IPS-15b (cell line): Measurements from ENCODE around the gene H2AZ1.

ENCODE experiments used
- H3K27me3 ChIP-seq: one replicate; pipeline ENCODE4 v1.6.1; 2013; ENCODE audit warnings: low read length; ENCODE audit not compliant: control insufficient read depth, insufficient read depth
- H3K36me3 ChIP-seq: one replicate; pipeline ENCODE4 v1.6.1; 2013; ENCODE audit warnings: low read length; ENCODE audit not compliant: control insufficient read depth, insufficient read depth
- H3K4me1 ChIP-seq: one replicate; pipeline ENCODE4 v1.6.1; 2013; ENCODE audit warnings: mild to moderate bottlenecking, low read length; ENCODE audit not compliant: control insufficient read depth, insufficient read depth
- H3K4me3 ChIP-seq: one replicate; pipeline ENCODE4 v1.5.1; 2013; ENCODE audit warnings: low read depth, low read length
- H3K9ac ChIP-seq: one replicate; pipeline ENCODE4 v1.6.1; 2013; ENCODE audit warnings: low read depth, mild to moderate bottlenecking, low read length
- H3K9me3 ChIP-seq: one replicate; pipeline ENCODE4 v1.6.1; 2013; ENCODE audit warnings: mild to moderate bottlenecking, low read length; ENCODE audit not compliant: control insufficient read depth, insufficient read depth

Gene H2AZ1

DNA sequence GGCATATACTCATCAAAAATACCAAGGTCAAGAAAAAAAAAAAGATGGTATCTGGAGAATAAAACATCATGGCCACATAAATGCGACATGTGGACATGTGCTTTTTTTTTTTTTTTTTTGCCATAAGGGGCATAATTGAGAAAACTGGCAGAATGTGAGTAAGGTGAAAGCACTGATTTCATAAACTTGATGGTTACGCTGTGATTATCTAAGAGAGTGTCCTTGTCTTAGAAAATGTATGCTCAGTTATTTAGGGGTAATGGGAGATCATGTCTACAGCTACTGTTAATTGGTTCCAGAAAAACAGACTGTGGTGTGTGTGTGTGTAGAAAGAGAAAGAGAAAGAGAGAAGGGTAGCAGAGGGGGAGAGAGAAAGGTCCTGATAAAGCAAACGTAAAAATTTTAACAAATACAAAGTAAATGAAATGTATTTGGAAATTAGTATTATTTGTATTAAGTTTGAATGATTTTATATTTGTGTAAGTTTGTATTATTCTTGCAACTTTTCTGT, 11.8 kb downstream of the H2AZ1 start:
- no peaks in the 10 kb centered on the region for H3K36me3 ChIP-seq
- H3K27me3 ChIP-seq = no peaks in the 10 kb centered on the region

GRCh38 chr4:99934891-99935290, 15.2 kb downstream of the H2AZ1 start:
- H3K4me1 ChIP-seq = no peaks in the 10 kb centered on the region
- no peaks in the 10 kb centered on the region for H3K27me3 ChIP-seq
- no peaks in the 10 kb centered on the region for H3K9me3 ChIP-seq
- no peaks in the 10 kb centered on the region for H3K36me3 ChIP-seq
- H3K9ac ChIP-seq = no peak overlapping the region
- no peak overlapping the region for H3K4me3 ChIP-seq

More for the DNA sequence above, 11.8 kb downstream of the H2AZ1 start:
- Histone ChIP-seq H3K9me3 (no peaks in the 10 kb centered on the region), H3K4me3 (no peak overlapping the region), H3K4me1 (no peaks in the 10 kb centered on the region), H3K9ac (no peak overlapping the region)

DNA sequence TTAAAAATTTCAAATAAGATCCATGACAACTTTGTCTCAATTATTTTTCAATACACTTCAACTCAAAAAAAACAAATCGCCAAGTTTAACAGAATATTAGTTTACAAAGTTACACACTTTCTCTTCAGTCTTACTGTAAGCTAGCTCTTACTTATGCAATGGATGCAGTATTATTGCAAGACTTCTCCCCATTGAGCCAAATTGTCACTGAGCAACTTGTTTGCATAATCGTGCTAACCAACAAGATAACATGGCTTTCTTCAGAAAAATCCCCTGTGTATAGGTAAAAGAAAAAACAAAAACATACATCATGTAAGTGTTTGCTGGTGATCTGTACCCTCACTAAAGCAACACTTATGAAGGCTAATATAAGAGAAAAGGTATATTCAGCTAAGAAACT, 22.5 kb downstream of the H2AZ1 start:
- Histone ChIP-seq H3K9ac (no peak overlapping the region), H3K9me3 (no peaks in the 10 kb centered on the region), H3K4me3 (no peak overlapping the region), H3K27me3 (no peaks in the 10 kb centered on the region), H3K36me3 (no peaks in the 10 kb centered on the region), H3K4me1 (no peaks in the 10 kb centered on the region)

GRCh38 chr4:99921174-99921573, 28.9 kb downstream of the H2AZ1 start:
- H3K4me1 ChIP-seq = no peaks in the 10 kb centered on the region
- H3K9ac ChIP-seq = no peak overlapping the region
- no peaks in the 10 kb centered on the region for H3K9me3 ChIP-seq
- H3K36me3 ChIP-seq = no peaks in the 10 kb centered on the region
- no peak overlapping the region for H3K4me3 ChIP-seq
- no peaks in the 10 kb centered on the region for H3K27me3 ChIP-seq

DNA sequence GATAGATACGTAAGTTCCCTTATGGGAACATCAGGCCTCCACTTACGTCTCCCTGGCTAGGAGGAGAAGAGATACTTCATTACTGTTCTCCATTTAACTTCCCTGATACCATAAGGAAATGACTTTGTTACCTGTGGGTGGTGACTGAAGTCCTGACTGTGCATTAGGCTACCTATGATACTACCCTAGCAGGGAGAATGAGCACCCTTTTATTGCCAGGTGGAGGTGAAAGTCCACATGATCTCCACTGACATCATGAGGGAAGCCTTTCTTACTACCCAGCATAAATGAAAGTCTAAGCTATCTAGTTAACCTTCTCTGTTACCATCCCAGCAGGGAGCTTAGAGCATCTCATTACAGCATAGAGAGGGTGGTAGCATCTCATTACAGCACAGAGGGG, 31.4 kb downstream of the H2AZ1 start:
- Histone ChIP-seq H3K27me3 (no peaks in the 10 kb centered on the region), H3K9ac (no peak overlapping the region), H3K36me3 (no peaks in the 10 kb centered on the region), H3K4me3 (no peak overlapping the region), H3K4me1 (no peaks in the 10 kb centered on the region), H3K9me3 (no peaks in the 10 kb centered on the region)

- no peak overlapping the region for H3K4me3 ChIP-seq
- H3K27me3 ChIP-seq = no peaks in the 10 kb centered on the region
- H3K9ac ChIP-seq = no peak overlapping the region
- H3K36me3 ChIP-seq = no peaks in the 10 kb centered on the region
- H3K9me3 ChIP-seq = no peaks in the 10 kb centered on the region
- no peaks in the 10 kb centered on the region for H3K4me1 ChIP-seq
Measured at GRCh38 chr4:99917575-99917974, 32.5 kb downstream of the H2AZ1 start.

DNA sequence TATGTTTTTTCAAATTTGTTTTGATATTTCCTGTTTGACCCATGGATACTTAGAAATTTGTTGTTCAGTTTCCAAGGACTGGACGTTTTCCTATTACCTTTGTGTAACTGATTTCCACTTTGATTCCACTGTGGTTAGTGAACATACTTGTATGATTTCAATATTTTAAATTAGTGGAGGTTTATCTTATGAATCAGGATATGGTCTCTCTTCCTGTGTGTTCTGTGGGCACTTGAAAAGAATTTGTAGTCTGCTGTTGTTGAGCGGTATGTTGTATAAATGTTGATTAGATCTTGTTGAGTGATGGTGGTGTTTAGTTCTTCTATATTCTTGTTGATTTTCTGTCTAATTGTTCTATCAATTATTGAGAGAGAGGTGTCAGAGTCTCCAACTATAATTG, 34.6 kb downstream of the H2AZ1 start:
- Histone ChIP-seq H3K9me3 (no peaks in the 10 kb centered on the region), H3K4me1 (no peaks in the 10 kb centered on the region), H3K36me3 (no peaks in the 10 kb centered on the region), H3K4me3 (no peak overlapping the region), H3K9ac (no peak overlapping the region), H3K27me3 (no peaks in the 10 kb centered on the region)
